Activated T-cell treated with anti-CD3 and anti-CD28 coated beads for 48 hours (primary cell): ENCODE measurements around the gene MTARC1.

Experiments used
- DNase-seq: peaks from one replicate; pipeline ENCODE4 v3.0.0-alpha.2; 2020; ENCODE audit warnings: low read depth

MTARC1 gene

GRCh38 chr1:220833436-220833835 is 46.7 kb downstream of the MTARC1 start:
- DNase-seq: no peak

GRCh38 chr1:220834155-220834870 is 47.6 kb downstream of the MTARC1 start:
- no peak for DNase-seq
